UCSD-AML1 (cell line): Measurements from ENCODE around the gene AGBL2.
"Not testable (repeated sequence)": the region's sequence is repeated elsewhere in the genome, so short reads cannot be mapped to it uniquely, and the experiment has no call there.

Experiments
- DNase-seq: peaks from one replicate; lab custom pipeline; 2025; ENCODE audit not compliant: unreplicated experiment; lab: John Stamatoyannopoulos, UW

Gene AGBL2

GRCh38 chr11:47636331-47636730, 78.8 kb downstream of the AGBL2 start:
- DNase-seq = not testable (repeated sequence)

GRCh38 chr11:47631473-47631872, 83.7 kb downstream of the AGBL2 start:
- no peak for DNase-seq

DNA sequence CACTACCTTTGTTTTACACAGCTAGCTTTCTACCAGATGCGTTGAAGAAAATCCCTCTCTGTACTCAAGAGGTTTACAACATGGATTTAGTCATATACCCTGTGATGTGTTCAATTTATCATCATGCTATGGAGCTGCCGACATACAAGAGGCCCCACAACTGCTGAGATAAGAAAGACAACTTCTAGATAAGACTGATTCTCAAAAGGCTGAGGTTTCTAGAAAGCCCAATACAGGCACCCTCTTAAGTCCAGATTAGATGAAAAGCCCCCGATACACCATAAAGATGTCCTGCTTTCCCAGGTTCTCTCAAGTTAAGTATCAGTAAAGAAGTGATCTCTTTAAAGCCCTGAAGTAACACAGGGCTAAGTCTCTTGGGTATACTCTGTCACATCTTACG, 87.1 kb downstream of the AGBL2 start:
- no peak for DNase-seq

DNA sequence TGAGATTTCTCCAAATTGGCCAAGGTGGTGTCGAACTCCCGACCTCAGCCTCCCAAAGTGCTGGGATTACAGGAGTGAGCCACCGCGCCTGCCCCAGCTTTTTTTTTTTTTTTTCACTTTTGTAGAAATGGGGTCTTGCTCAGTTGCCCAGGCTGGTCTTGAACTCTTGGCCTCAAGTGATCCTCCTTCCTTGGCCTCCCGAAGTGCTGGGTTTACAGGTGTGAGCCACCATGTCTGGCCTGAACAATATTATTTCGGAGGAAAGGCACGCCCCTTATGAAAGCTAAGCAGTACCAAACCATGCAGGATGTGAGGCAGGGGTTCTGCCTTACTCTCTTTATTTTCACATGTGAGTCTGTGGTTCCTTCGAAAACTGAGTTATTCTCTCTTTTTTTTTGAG, 88.9 kb downstream of the AGBL2 start:
- no peak for DNase-seq

GRCh38 chr11:47620836-47621378, 94.3 kb downstream of the AGBL2 start:
- no peak for DNase-seq

- no peak for DNase-seq
Measured at GRCh38 chr11:47617417-47617809, 97.8 kb downstream of the AGBL2 start.

DNA sequence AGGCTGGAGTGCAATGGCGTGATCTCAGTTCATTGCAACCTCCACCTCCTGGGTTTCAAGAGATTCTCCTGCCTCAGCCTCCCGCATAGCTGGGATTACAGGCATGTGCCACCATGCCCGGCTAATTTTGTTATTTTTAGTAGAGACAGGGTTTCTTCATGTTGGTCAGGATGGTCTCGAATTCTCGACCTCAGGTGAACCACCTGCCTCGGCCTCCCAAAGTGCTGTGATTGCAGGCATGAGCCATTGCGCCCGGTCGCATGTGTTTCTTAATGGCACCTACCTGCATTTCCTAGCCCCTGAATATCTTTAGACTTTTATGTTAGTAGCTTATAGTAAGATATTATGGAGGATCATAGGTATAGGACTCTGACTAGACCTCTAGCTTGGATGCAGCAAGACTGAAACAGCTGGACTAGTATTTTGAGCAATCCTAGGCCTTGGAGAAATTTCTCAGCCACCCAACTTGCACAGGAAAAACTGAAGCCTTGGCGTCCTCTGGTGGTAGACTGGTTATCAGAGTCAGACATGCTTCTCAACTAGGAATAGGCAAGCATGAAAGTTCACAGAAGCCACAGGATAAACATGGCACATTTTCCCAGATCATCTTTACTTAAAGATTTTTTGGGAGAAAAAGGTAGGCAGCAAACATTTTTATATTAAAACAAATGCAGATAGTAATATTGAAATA, 98.3 kb downstream of the AGBL2 start:
- DNase-seq = peak; percentile 21

DNA sequence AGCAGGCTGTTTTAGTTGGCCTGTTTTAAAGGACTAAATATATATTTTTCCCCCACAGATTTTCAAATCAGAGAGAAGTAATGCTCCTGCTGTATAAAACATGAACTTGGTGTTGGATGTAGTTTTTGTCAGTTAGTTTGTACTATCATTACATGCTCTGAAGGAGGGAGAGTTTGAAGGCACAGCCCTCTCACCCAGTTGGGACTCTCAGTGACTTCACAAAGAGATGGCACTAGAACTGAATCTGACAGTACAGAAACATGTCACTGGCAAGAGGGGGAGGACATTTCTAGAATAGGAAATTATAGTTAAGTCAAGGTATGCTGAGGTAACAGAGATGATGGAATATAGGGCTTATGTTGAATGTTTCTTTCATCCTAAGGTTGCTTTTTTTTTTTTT, 99.9 kb downstream of the AGBL2 start:
- no peak for DNase-seq

DNA sequence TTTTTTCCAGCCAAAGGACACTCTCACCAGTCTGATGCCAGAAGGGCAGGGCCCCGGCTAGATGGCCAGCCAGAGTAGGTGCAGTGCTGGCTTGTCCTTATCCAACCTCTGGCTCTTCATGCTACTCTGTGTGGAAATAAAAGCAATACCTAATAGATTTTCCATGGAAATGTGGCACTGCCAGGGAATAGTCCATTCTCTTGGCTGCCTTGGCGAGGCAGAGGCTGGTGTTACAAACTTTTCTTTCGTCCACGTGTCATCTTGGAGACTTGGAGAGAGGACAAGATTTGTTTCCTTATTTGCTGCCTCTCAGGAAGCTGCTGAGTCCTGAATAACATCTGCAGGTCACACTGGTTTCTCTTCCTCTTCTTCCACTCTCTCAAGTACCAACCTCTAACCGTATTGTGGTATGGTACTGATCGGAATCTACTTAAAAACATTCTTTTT, 103.8 kb downstream of the AGBL2 start:
- DNase-seq = no peak

- DNase-seq = no peak
Measured at GRCh38 chr11:47609675-47610074, 105.5 kb downstream of the AGBL2 start.
